Spleen (tissue), 11 donors: ENCODE data around the gene CNTNAP2. TPM values are rescaled to one million over a fixed set of nuclear protein-coding genes. Genes with fewer than 3 reads are reported as not detected.

Experiments
- DNase-seq: peaks from one replicate; pipeline ENCODE4 v3.0.0-alpha.2; 2020
- H3K27ac ChIP-seq, 8 donors: fragments of 200-600 bp; sonication (generic) in 7 of 8; 1 replicate in 4 of 8; 2 replicates in 4 of 8; pipeline versions ENCODE4 v1.5.0 to v1.8.0; 2016 to 2021; ENCODE audit warnings: inconsistent platforms in 4 of 8, mild to moderate bottlenecking in 4 of 8, moderate library complexity in 1 of 8
- H3K27me3 ChIP-seq, 7 donors: fragments of 200-600 bp; sonication (generic) in 6 of 7; replicated peaks in 1 of 7; 1 replicate in 4 of 7; 2 replicates in 3 of 7; pipeline versions ENCODE4 v1.5.0 to v1.8.0; 2016 to 2021; ENCODE audit warnings: inconsistent platforms in 3 of 7, mild to moderate bottlenecking in 1 of 7
- H3K36me3 ChIP-seq, 6 donors: fragments of 200-600 bp; sonication (generic) in 5 of 6; 1 replicate in 4 of 6; 2 replicates in 2 of 6; pipeline versions ENCODE4 v1.5.0 to v1.8.0; 2016 to 2021; ENCODE audit warnings: inconsistent platforms in 2 of 6
- H3K4me1 ChIP-seq, 6 donors: fragments of 200-600 bp; sonication (generic) in 5 of 6; 1 replicate in 3 of 6; 2 replicates in 3 of 6; pipeline versions ENCODE4 v1.5.0 to v1.8.0; 2016 to 2021; ENCODE audit warnings: inconsistent platforms in 3 of 6
- H3K4me3 ChIP-seq, 8 donors: fragments of 200-600 bp; sonication (generic) in 7 of 8; 1 replicate in 4 of 8; 2 replicates in 4 of 8; pipeline versions ENCODE4 v1.5.0 to v1.8.0; 2016 to 2021; ENCODE audit warnings: inconsistent platforms in 4 of 8, mild to moderate bottlenecking in 4 of 8, moderate library complexity in 2 of 8
- H3K9me3 ChIP-seq, 8 donors: fragments of 200-600 bp; sonication (generic) in 7 of 8; 1 replicate in 4 of 8; 2 replicates in 4 of 8; pipeline versions ENCODE4 v1.5.0 to v1.8.0; 2016 to 2021; ENCODE audit warnings: inconsistent platforms in 4 of 8
- POLR2A ChIP-seq, 3 donors: fragments of 450-650 bp; IDR thresholded peaks; one replicate each; pipeline ENCODE4 v1.5.1; 2017; ENCODE audit warnings: antibody characterized with exemption in 3 of 3, mild to moderate bottlenecking in 1 of 3
- POLR2AphosphoS5 ChIP-seq, 3 donors: sonication (generic); formaldehyde crosslinking; IDR thresholded peaks; one replicate each; pipeline ENCODE4 v1.5.1; 2017; ENCODE audit warnings: antibody characterized with exemption in 3 of 3
- WGBS, 5 donors: extraction: QIAGEN DNeasy Blood & Tissue Kit in 3 of 5; methylation state at CpG; one replicate each; pipeline versions ENCODE4 v1.1.5 to v1.1.7; 2013 to 2018; 5-methylcytosine and 5-hydroxymethylcytosine counted together
- intact Hi-C: fragments of 100-400 bp; cut with DNase I; formaldehyde crosslinking; loops from one replicate; pipeline ENCODE4 v1.15.0; 2023; ENCODE audit warnings: low total_unique reads
- polyA plus RNA-seq, 3 donors: library from polyadenylated mRNA; stranded (reverse); fragments of 200-250 nt; gene quantifications; one replicate each; pipeline ENCODE4 v1.2.1, GENCODE V29; 2013
- total RNA-seq, 7 donors: library from RNA; depleted of rRNA in 3 of 7; stranded (reverse); fragments of >200 nt in 3 of 7; fragmentation: NEBNext Ultra II Directional in 4 of 7; extraction: Animal tissue kit (Norgen Biotek cat#: 25700) in 4 of 7; gene quantifications; one replicate each; pipeline versions ENCODE4 v1.1.0 to v1.2.1, GENCODE V29; 2016 to 2021
- TF ChIP-seq, protein P1 (sequence below), 11 experiments: fragments of 200-600 bp in 7 of 11; fragments of 450-650 bp in 4 of 11; sonication (generic) in 4 of 11; IDR thresholded peaks in 8 of 11; conservative IDR thresholded peaks in 3 of 11; 1 replicate in 7 of 11; 2 replicates in 4 of 11; pipeline versions ENCODE4 v1.4.0 to v1.8.0; 2016 to 2021; ENCODE audit warnings: antibody characterized with exemption in 11 of 11, inconsistent platforms in 4 of 11, mild to moderate bottlenecking in 1 of 11
- donor health status: healthy with polysubstance abuse.
- donor health status: DM: no; HTN: no; CAD: no; lungs with moderate emphysema.
- donor health status: DM: no; HTN: no; CAD: no.
- donor health status: Bipolar disorder and iron deficiency.
- donor health status: healthy.
- donor health status: DM: no; HTN: no; CAD: no.
- donor health status: DM: yes; HTN: yes; CAD: no.

CNTNAP2 gene
- total and polyA plus RNA-seq, 10 donors = 0.13 to 2.0 (median 0.82) TPM

DNA sequence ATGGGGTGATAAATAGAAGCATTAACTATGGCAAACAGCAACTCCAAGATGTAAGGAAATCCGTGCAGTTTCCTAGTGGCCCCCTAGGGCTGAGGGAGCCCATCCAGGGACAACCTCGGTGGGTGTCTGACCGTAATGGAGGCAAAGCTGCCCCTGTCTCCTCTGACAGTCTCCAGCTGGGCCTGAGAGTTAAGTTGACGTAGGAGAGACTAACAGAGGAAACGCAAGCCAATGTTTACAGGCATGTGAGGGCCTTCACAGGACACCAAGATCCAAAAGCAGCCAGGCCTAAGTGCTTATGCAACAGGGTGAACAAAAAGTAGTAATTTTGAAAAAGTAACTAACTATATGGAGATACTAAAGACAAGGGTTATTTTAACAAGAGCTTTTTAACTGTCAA, 2144.0 kb downstream of the CNTNAP2 start:
- no peaks in the 10 kb centered on the region for H3K36me3 ChIP-seq
- TF ChIP-seq, protein P1, sequence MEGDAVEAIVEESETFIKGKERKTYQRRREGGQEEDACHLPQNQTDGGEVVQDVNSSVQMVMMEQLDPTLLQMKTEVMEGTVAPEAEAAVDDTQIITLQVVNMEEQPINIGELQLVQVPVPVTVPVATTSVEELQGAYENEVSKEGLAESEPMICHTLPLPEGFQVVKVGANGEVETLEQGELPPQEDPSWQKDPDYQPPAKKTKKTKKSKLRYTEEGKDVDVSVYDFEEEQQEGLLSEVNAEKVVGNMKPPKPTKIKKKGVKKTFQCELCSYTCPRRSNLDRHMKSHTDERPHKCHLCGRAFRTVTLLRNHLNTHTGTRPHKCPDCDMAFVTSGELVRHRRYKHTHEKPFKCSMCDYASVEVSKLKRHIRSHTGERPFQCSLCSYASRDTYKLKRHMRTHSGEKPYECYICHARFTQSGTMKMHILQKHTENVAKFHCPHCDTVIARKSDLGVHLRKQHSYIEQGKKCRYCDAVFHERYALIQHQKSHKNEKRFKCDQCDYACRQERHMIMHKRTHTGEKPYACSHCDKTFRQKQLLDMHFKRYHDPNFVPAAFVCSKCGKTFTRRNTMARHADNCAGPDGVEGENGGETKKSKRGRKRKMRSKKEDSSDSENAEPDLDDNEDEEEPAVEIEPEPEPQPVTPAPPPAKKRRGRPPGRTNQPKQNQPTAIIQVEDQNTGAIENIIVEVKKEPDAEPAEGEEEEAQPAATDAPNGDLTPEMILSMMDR (IDR thresholded peaks at IDR 0.05 in 8 of 11, conservative IDR thresholded peaks at IDR 0.05 in 3 of 11) = no peak
- TF ChIP-seq POLR2AphosphoS5 (IDR thresholded peaks at IDR 0.05) (no peak), POLR2A (IDR thresholded peaks at IDR 0.05) (no peak)
- no peak for DNase-seq
- peaks cover 0 to 11% (median 0%) of the 10 kb centered on the region in 7 donors for H3K27me3 ChIP-seq
- 73 to 89% (median 83%) methylated on average over 5 of the region's 5 CpGs for WGBS, 5 donors
- intact Hi-C loops = loop anchor here (10.0 kb wide), 1 partner anchor 264 kb away; no protein-coding TSS in a partner anchor
- H3K4me3 ChIP-seq = no peak overlapping the region
- H3K4me1 ChIP-seq = peaks cover 0 to 23% (median 9%) of the 10 kb centered on the region in 6 donors
- H3K9me3 ChIP-seq = no peaks in the 10 kb centered on the region
- no peak overlapping the region for H3K27ac ChIP-seq

- DNase-seq = no peak
- Histone ChIP-seq H3K27ac (no peak overlapping the region), H3K4me3 (no peak overlapping the region), H3K4me1 (peaks cover 0 to 27% (median 11%) of the 10 kb centered on the region in 6 donors), H3K9me3 (no peaks in the 10 kb centered on the region), H3K36me3 (no peaks in the 10 kb centered on the region), H3K27me3 (peaks cover 0 to 11% (median 0%) of the 10 kb centered on the region in 7 donors)
- TF ChIP-seq, protein P1 (IDR thresholded peaks at IDR 0.05 in 8 of 11, conservative IDR thresholded peaks at IDR 0.05 in 3 of 11) = no peak
- TF ChIP-seq POLR2AphosphoS5 (IDR thresholded peaks at IDR 0.05) (no peak), POLR2A (IDR thresholded peaks at IDR 0.05) (no peak)
- WGBS, 5 donors = 86 to 93% (median 92%) methylated on average over 8 to 10 of the region's 10 CpGs
- intact Hi-C loops = loop anchor here (10.0 kb wide), 1 partner anchor 263 kb away; no protein-coding TSS in a partner anchor
Observed at GRCh38 chr7:148261523-148261922, 2144.9 kb downstream of the CNTNAP2 start.

GRCh38 chr7:148261996-148262688, 2145.5 kb downstream of the CNTNAP2 start:
- DNase-seq = no peak
- WGBS, 5 donors = 36 to 48% (median 39%) methylated on average over 12 of the region's 12 CpGs
- H3K4me3 ChIP-seq = peak overlapping the region in 2 of 8 donors; percentile 23 to 60

More at GRCh38 chr7:148261996-148262688, 2145.5 kb downstream of the CNTNAP2 start:
- peaks cover 0 to 27% (median 11%) of the 10 kb centered on the region in 6 donors for H3K4me1 ChIP-seq
- peaks cover 0 to 11% (median 0%) of the 10 kb centered on the region in 7 donors for H3K27me3 ChIP-seq
- H3K27ac ChIP-seq = no peak overlapping the region
- H3K9me3 ChIP-seq = no peaks in the 10 kb centered on the region
- H3K36me3 ChIP-seq = no peaks in the 10 kb centered on the region
- TF ChIP-seq POLR2A (IDR thresholded peaks at IDR 0.05) (no peak), POLR2AphosphoS5 (IDR thresholded peaks at IDR 0.05) (no peak)
- TF ChIP-seq, protein P1 (IDR thresholded peaks at IDR 0.05 in 8 of 11, conservative IDR thresholded peaks at IDR 0.05 in 3 of 11) = no peak
- intact Hi-C loops = loop anchor here (10.0 kb wide), 1 partner anchor 263 kb away; no protein-coding TSS in a partner anchor
